Vagina (tissue), 2 donors: ENCODE measurements around the gene METTL23.

Experiments
- POLR2A ChIP-seq, 2 donors: fragments of 450-650 bp; IDR thresholded peaks; one replicate each; pipeline ENCODE4 v1.6.1; 2017; ENCODE audit warnings: antibody characterized with exemption in 2 of 2, mild to moderate bottlenecking in 2 of 2, moderate library complexity in 2 of 2
- TF ChIP-seq, protein P1 (sequence below), 3 experiments: fragments of 450-650 bp in 2 of 3; fragments of 200-600 bp in 1 of 3; sonication (generic) in 1 of 3; IDR thresholded peaks; one replicate each; pipeline ENCODE4 v1.5.1; 2017 to 2019; ENCODE audit warnings: antibody characterized with exemption in 3 of 3, mild to moderate bottlenecking in 2 of 3, moderate library complexity in 2 of 3

DNA sequence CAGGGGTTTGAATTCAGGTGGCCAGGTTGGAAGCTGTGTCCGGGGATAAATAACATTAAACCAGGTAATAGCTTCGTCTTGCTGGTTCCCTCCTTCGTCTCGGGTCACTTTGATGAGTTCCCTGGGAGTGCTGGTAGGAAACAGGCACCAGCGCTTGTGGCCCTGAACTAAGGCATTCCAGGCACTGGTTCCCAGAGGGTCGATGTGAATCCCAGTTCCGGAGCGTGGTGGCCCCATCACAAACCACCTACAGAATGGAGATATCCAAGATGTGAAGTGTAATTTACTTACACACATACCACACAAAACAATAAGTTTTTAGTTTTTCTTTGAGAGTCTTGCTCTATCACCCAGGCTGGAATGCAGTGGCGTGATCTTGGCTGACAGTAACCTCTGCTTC, 2.8 kb upstream of the METTL23 start:
- TF ChIP-seq, protein P1, sequence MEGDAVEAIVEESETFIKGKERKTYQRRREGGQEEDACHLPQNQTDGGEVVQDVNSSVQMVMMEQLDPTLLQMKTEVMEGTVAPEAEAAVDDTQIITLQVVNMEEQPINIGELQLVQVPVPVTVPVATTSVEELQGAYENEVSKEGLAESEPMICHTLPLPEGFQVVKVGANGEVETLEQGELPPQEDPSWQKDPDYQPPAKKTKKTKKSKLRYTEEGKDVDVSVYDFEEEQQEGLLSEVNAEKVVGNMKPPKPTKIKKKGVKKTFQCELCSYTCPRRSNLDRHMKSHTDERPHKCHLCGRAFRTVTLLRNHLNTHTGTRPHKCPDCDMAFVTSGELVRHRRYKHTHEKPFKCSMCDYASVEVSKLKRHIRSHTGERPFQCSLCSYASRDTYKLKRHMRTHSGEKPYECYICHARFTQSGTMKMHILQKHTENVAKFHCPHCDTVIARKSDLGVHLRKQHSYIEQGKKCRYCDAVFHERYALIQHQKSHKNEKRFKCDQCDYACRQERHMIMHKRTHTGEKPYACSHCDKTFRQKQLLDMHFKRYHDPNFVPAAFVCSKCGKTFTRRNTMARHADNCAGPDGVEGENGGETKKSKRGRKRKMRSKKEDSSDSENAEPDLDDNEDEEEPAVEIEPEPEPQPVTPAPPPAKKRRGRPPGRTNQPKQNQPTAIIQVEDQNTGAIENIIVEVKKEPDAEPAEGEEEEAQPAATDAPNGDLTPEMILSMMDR (IDR thresholded peaks at IDR 0.05): no peak
- no peak for TF ChIP-seq POLR2A (IDR thresholded peaks at IDR 0.05)
